ENCODE results near the gene NBEAL2.
A peak's percentile ranks its signal among the peaks of the same experiment; 100 is the strongest.

The NBEAL2 gene

DNA sequence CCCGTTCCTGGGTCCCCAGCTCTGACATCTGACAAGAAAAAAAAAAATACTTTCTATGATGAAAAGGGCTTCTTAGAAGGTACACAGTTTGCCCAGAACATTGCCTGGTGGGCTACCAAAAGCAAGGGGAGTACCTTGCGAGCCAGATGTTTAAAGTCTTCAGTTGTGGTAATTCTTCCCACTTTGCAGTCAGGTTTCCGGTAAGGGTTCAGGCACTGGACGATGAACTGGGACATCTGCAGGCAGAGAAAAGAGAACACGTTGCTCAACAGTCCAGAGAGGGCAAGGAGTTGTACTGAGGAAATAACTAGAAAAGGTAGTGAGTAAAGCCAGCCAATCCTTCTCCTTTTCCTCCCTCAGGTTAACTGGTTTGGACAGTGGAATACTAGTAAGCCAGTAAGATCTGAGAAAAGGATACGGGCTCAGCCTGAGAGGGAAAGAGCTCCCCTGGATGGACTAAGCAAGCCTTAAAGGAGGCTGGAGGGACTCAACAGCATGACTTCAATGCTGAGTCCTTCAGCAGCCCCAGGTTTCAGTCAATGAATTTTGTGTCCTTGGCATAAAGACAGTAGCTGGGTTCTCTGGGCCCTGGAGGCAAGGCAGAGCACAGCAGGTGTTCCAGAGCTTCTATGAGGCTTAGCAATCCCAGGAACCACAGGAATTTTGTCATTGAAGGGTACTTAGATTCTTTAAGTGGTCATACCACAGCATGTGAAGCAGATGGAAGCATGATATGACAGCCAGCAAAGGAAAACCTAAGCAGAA, 38.2 kb downstream of the NBEAL2 start:
- Histone ChIP-seq H3K9me3 (ENCODE audit: control insufficient read depth, insufficient read depth, low read depth, low read length) (no peaks in the 10 kb centered on the region), H3K4me1 (ENCODE audit: control insufficient read depth, insufficient read depth, low read length) (no peaks in the 10 kb centered on the region), H3K27ac (ENCODE audit: extremely low read depth, low read depth, low read length) (no peak overlapping the region), H3K4me3 (ENCODE audit: low read depth, low read length) (no peak overlapping the region), H3K36me3 (ENCODE audit: control insufficient read depth in 2 of 2, insufficient read depth in 1 of 2, low read length in 2 of 2) (peaks cover 0 to 66% of the 10 kb centered on the region in 2 experiments; a peak in 1 of 3 replicates)
- CTCF ChIA-PET, result interaction anchor here (0.6 kb wide), 1 partner anchor 84 kb away, joined by 3 read pairs; no protein-coding TSS in a partner anchor
- POLR2A ChIA-PET, result no interaction called here
- TF ChIP-seq EGR2 (tag by site-specific recombination; IDR thresholded peaks at IDR 0.05; ENCODE audit: low read depth) (no peak), ZNF473 (tag by site-specific recombination; IDR thresholded peaks at IDR 0.05) (no peak), ZNF146 (tag by site-specific recombination; IDR thresholded peaks at IDR 0.05) (peak; percentile 66), ZIC2 (tag by site-specific recombination; IDR thresholded peaks at IDR 0.05) (peak; percentile 71), GLI4 (tag by site-specific recombination; IDR thresholded peaks at IDR 0.05) (no peak)

- Histone ChIP-seq H3K9me3 (ENCODE audit: control insufficient read depth, insufficient read depth, low read depth, low read length) (no peaks in the 10 kb centered on the region), H3K36me3 (ENCODE audit: control insufficient read depth in 2 of 2, insufficient read depth in 1 of 2, low read length in 2 of 2) (peaks cover 0 to 68% of the 10 kb centered on the region in 2 experiments; a peak in 1 of 3 replicates), H3K4me3 (ENCODE audit: low read depth, low read length) (no peak overlapping the region), H3K27ac (ENCODE audit: extremely low read depth, low read depth, low read length) (no peak overlapping the region), H3K4me1 (ENCODE audit: control insufficient read depth, insufficient read depth, low read length) (no peaks in the 10 kb centered on the region)
- POLR2A ChIA-PET, result no interaction called here
- CTCF ChIA-PET, result no interaction called here
- TF ChIP-seq ZNF274 (IDR thresholded peaks at IDR 0.05; ENCODE audit: low read length) (no peak), ZNF274 (tag by site-specific recombination; IDR thresholded peaks at IDR 0.05; ENCODE audit: borderline replicate concordance) (no peak), ZNF140 (tag by site-specific recombination; IDR thresholded peaks at IDR 0.05) (no peak), ZNF791 (tag by site-specific recombination; IDR thresholded peaks at IDR 0.05) (no peak), OSR2 (tag by site-specific recombination; IDR thresholded peaks at IDR 0.05) (no peak)
- TF ChIP-seq, protein P1, sequence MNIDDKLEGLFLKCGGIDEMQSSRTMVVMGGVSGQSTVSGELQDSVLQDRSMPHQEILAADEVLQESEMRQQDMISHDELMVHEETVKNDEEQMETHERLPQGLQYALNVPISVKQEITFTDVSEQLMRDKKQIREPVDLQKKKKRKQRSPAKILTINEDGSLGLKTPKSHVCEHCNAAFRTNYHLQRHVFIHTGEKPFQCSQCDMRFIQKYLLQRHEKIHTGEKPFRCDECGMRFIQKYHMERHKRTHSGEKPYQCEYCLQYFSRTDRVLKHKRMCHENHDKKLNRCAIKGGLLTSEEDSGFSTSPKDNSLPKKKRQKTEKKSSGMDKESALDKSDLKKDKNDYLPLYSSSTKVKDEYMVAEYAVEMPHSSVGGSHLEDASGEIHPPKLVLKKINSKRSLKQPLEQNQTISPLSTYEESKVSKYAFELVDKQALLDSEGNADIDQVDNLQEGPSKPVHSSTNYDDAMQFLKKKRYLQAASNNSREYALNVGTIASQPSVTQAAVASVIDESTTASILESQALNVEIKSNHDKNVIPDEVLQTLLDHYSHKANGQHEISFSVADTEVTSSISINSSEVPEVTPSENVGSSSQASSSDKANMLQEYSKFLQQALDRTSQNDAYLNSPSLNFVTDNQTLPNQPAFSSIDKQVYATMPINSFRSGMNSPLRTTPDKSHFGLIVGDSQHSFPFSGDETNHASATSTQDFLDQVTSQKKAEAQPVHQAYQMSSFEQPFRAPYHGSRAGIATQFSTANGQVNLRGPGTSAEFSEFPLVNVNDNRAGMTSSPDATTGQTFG (tag by site-specific recombination; IDR thresholded peaks at IDR 0.05; ENCODE audit: borderline replicate concordance), result no peak
Observed at GRCh38 chr3:47018269-47018611, 38.8 kb downstream of the NBEAL2 start.

GRCh38 chr3:47019201-47019600, 39.7 kb downstream of the NBEAL2 start:
- no peak for TF ChIP-seq ZNF341 (tag by site-specific recombination; IDR thresholded peaks at IDR 0.05; ENCODE audit: low read depth)
- TF ChIP-seq, protein P2, sequence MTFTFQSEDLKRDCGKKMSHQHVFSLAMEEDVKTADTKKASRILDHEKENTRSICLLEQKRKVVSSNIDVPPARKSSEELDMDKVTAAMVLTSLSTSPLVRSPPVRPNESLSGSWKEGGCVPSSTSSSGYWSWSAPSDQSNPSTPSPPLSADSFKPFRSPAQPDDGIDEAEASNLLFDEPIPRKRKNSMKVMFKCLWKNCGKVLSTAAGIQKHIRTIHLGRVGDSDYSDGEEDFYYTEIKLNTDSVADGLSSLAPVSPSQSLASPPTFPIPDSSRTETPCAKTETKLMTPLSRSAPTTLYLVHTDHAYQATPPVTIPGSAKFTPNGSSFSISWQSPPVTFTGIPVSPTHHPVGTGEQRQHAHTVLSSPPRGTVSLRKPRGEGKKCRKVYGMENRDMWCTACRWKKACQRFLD (tag by site-specific recombination; IDR thresholded peaks at IDR 0.05), result no peak
- no peak for TF ChIP-seq ZNF596 (tag by site-specific recombination; IDR thresholded peaks at IDR 0.05)
- TF ChIP-seq PRDM2 (tag by site-specific recombination; IDR thresholded peaks at IDR 0.05; ENCODE audit: borderline replicate concordance), result no peak
- no peak for TF ChIP-seq KLF8 (tag by site-specific recombination; IDR thresholded peaks at IDR 0.05)
- TF ChIP-seq INSM2 (tag by site-specific recombination; IDR thresholded peaks at IDR 0.05), result no peak
- TF ChIP-seq WT1 (tag by site-specific recombination; IDR thresholded peaks at IDR 0.05), result no peak
- no peak for TF ChIP-seq GLIS1 (tag by site-specific recombination; IDR thresholded peaks at IDR 0.05)
- TF ChIP-seq GLI4 (tag by site-specific recombination; IDR thresholded peaks at IDR 0.05), result no peak
- Histone ChIP-seq H3K36me3 (ENCODE audit: control insufficient read depth in 2 of 2, insufficient read depth in 1 of 2, low read length in 2 of 2) (peaks cover 0 to 63% of the 10 kb centered on the region in 2 experiments; a peak in 1 of 3 replicates), H3K4me1 (ENCODE audit: control insufficient read depth, insufficient read depth, low read length) (no peaks in the 10 kb centered on the region), H3K27ac (ENCODE audit: extremely low read depth, low read depth, low read length) (no peak overlapping the region), H3K4me3 (ENCODE audit: low read depth, low read length) (no peak overlapping the region), H3K9me3 (ENCODE audit: control insufficient read depth, insufficient read depth, low read depth, low read length) (no peaks in the 10 kb centered on the region)
- POLR2A ChIA-PET, result no interaction called here
- CTCF ChIA-PET, result no interaction called here

All from HEK293 (cell line).